Measurements from ENCODE around the gene INPP5D.

GRCh38 chr2:233147829-233148167 is 87.7 kb downstream of the INPP5D start:
- TF ChIP-seq CTCF (IDR thresholded peaks at IDR 0.05) (no peak), EZH2 (IDR thresholded peaks at IDR 0.05; ENCODE audit: borderline replicate concordance, insufficient read depth, low read depth, low read length, poor library complexity, severe bottlenecking) (no peak)
